Caki2 (cell line): ENCODE data around the gene MYPN. TPM values are rescaled to one million over a fixed set of nuclear protein-coding genes. Genes with fewer than 3 reads are reported as not detected.
A peak's percentile ranks its signal among the peaks of the same experiment; 100 is the strongest.
"Not testable (repeated sequence)": the region's sequence is repeated elsewhere in the genome, so short reads cannot be mapped to it uniquely, and the experiment has no call there.

Experiments used
- DNase-seq: peaks from one replicate; pipeline ENCODE4 v3.0.0-alpha.2; 2015; ENCODE audit warnings: low read depth
- in situ Hi-C: cut with HindIII; loops from 2 replicates; pipeline ENCODE4 v1.10.0; 2016; ENCODE audit warnings: low sequenced_read_pairs, low pct_unique_long_range_greater_than_20kb, mixed read lengths
- total RNA-seq: library from RNA; depleted of rRNA; stranded (reverse); fragments of >200 nt; shearing (Covaris generic); gene quantifications from 2 replicates; pipeline ENCODE4 v1.2.3, GENCODE V29; 2014; ENCODE audit warnings: low replicate concordance; rRNA removed

Gene MYPN
- total RNA-seq = 0.64 TPM in 1 of 2 replicates, not detected in the other

DNA sequence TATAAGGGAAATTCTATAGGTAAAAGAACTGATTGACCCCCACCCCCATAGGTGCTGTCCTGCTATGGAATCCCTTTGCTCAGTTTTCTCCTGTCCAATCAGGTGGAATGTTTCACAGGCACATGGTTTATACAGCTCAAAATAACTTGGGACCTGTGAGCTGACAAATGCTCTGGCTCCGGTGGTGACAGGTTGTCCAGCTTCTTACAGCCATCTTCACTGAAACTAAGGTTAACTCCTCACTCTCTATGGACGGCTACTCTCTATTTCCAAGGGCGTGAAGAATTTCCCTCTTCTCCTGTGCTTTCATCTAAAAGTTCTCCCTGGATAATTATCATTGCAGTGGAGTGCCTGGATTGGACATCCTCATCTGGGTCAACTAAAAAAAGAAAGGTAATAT is at the start of gene MYPN:
MYPN (plus strand) TSS at position 158 of the 400 bp plus-strand sequence. CDS start 11,951 bp downstream, outside the sequence.
- in situ Hi-C loops = no loop called here
- DNase-seq = no peak

DNA sequence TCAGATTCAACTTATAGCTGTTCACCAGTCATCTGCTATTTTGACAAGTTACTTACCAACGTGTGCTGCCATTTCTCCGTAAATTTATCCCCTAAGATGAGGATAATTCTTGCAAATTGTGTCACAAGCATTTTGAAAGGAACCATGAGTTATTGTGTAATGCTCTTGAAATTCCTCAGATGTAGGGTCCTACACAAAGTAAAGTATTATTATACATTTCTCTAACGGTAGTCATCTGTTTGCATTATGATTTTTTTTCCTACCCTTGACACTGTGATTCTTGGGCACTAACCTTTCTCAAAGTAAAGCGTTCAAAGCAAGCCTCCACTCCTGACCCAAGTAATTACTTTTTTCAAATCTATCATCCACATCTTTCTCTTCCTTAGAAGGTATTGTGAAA is 42.3 kb upstream of the MYPN start:
- in situ Hi-C loops = no loop called here
- DNase-seq = no peak

DNA sequence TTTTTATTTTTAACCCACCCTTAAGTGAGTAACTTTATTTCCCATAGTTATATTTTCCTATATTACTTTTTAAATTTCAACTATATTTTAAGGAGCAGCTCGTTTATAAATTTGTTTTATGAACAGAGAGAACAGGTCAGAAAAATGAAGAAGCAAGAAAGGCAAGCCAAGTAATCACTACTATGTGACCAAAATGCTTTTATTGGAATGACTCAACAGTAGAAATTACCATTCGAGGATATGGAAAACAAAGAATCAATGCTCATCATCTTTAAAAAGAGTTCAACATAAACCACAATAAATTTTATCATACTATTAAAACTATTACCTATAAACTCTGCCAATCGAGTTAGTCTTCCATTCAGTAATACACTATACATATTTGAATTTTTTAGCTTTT is 41.8 kb upstream of the MYPN start:
- in situ Hi-C loops = no loop called here

DNA sequence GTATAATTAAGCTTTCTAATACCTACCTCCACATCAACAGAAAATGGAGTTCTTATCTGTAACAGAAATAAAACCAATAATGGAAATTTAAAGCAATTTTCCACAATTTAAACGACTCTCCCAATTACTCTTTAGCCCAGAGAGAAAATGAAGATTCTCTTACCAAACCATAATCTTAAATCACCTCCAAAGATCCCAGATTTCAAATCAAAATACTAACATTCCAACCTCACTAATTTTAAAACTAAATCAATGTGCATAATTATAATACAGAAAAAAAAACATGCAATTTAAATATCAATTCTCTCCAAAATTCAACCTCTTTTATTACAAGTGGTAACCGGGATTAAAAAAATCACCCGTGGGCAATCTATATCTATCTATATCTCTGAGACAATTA is 35.7 kb upstream of the MYPN start:
- DNase-seq = no peak
- in situ Hi-C loops = no loop called here

More for the DNA sequence above, 41.8 kb upstream of the MYPN start:
- DNase-seq = no peak

GRCh38 chr10:68074031-68074774 is 35.1 kb upstream of the MYPN start:
- in situ Hi-C loops = no loop called here
- DNase-seq = no peak

DNA sequence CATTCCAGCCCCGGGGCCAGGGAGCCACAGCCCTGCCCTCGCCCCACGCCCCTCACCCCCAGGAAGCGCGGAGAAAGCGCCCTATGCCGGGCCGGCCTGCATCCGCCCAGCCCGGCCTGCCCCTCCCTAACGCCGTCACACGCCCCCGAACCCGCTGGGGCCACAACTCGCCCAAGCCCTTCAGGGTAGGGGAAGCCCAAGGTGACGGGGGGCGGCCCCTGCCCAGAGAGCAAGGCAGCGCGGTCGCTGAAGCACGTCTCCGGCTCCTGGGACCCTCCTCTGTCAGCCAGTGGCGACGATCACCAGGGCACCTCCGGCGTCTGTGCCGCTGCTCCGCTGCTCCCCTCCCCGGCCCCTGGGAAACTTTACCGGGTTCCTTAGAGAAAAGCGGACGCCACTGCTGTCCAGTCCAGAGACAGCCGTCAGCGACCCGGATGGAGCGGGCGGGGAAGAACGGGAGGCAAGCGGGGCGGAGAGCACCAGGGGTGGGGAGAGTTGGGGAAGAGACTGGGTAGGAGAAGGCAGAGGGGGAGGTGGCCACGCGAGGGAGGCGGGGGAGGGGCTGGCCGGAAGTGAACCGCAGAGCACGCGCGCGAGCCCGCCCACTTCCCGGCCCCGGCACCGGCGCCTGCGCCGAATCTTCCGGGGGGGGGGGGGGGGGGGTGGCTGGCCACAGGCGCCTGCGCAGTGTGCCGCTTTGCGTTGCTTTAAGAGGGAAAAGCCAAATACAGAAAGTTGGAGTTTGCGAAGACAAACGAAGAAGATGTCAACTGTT is 34.3 kb upstream of the MYPN start, which contains the start of gene HERC4:
HERC4 (minus strand) TSS at position 509 of the 775 bp plus-strand sequence. CDS start 2,175 bp downstream, outside the sequence.
- in situ Hi-C loops = no loop called here
- peak; percentile 87 for DNase-seq

DNA sequence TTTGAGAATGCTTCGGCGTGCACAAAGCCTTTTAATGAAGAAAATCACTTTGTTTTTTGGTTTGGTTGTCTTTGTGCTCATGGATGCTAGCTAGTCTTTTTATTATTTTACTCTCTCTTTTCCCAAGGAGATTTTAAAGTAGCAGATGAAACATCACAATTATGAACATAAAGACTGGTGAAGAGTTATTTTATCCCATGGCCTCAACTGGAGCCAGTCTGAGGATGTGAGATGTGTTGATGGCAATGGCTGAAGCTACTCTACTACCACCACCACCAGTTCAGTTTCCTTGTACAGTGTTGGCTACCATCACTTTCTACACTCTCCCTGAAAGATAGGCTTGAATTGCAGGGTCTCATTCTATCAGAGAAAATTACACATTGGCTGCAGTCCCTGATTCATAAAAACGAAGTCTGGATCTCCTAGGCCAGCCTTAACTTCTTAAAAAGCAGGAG is 33.7 kb upstream of the MYPN start:
- in situ Hi-C loops = no loop called here
- DNase-seq = no peak

DNA sequence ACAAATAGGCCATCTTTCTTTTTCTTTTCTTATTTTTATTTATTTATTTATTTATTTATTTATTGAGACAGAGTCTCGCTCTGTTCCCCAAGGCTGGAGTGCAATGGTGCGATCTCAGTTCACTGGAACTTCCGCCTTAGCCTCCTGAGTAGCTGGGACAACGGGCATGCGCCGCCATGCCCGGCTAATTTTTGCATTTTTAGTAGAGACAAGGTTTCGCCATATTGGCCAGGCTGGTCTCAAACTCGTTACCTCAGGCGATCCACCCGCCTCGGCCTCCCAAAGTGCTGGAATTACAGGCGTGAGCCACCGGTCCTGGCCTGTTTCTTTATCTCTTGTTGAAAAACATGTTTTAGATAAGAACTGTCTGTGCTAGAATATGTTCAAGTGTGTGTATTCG is 33.2 kb upstream of the MYPN start:
- DNase-seq, in situ Hi-C loops: not testable (repeated sequence)

- in situ Hi-C loops = no loop called here
- DNase-seq = no peak
Observed at GRCh38 chr10:68077026-68077425, 32.3 kb upstream of the MYPN start.

- DNase-seq = no peak
- in situ Hi-C loops = no loop called here
Observed at GRCh38 chr10:68079434-68079833, 29.9 kb upstream of the MYPN start.

- in situ Hi-C loops = no loop called here
- no peak for DNase-seq
Observed at GRCh38 chr10:68080853-68081431, 28.3 kb upstream of the MYPN start.

GRCh38 chr10:68081916-68082315 is 27.4 kb upstream of the MYPN start:
- in situ Hi-C loops = no loop called here
- DNase-seq = no peak

DNA sequence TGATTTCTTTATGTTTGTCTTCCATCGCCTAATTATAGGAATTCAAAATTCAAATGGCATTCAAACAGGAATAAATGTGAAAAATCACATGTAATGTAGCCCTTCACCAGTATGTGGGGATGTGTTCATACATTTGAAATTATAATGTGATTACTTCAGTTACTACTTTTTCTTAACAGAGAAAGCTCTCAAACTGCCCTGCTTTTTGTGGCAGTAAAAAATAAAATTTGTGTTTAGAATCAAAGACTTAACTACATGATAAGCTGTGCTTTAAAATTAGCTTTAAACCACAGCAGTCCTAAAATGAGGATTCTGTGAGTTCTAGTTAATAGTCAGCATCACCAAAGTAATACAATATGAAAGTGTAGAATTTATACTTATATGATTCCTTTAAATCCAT is 26.4 kb upstream of the MYPN start:
- DNase-seq = peak; percentile 30
- in situ Hi-C loops = no loop called here

GRCh38 chr10:68083953-68084352 is 25.3 kb upstream of the MYPN start:
- in situ Hi-C loops = no loop called here

GRCh38 chr10:68084469-68084868 is 24.8 kb upstream of the MYPN start:
- in situ Hi-C loops = no loop called here
- DNase-seq = no peak

More at GRCh38 chr10:68083953-68084352, 25.3 kb upstream of the MYPN start:
- no peak for DNase-seq

DNA sequence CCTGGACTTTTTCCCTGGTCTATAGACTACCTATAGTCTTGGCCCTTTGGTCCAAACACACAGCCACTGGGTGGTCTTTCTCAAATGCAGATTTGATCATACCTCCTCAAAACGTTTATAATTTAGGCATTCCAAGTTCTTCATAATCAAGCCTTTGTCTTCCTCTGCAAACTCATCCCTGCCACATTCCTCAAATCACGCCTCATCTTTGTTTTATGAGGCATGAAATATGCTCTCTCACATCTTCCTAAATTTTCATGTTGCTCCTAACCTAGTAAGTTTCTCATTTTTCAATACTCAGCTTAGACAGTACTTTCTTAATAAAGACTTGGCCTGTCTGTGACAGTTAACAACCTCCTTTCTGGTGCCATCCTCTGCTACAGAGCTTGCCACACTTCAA is 23.3 kb upstream of the MYPN start:
- in situ Hi-C loops = no loop called here
- no peak for DNase-seq

GRCh38 chr10:68086910-68087684 is 22.2 kb upstream of the MYPN start:
- in situ Hi-C loops = no loop called here
- no peak for DNase-seq

DNA sequence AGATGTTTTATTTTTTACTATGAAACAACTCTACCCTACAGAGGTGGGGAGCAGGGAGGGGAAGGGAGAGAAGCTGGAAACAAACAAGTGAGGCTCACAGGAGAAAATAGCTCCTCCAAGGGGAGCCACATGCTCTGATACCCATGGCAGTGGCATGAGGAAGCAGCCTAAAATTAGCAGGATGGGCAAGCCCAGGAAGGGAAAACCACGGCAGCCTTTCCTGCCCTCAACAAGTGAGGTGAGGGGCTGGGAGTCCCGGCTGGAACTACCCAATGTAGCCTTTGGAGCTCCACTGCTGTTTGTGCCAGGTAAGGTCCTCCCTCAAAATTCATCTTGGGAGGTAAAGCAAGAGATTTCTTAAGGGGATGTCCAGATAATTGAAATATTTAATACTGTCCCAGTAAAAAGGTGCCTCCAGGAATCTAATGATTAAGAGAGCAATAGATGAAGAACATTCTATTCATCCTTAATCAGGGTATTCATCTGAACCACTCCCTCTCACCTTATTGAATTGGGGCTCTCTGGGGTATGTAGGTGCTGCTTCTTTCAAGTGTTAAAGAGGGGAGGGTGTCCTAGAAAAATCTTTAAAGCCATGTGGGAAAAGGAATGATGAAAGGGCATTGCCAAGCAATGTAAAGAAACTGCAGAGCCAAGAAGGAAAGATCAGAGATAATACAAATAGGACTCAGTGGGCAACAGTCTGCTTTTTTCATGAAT is 21.4 kb upstream of the MYPN start:
- DNase-seq = no peak
- in situ Hi-C loops = no loop called here
